Breast epithelium (tissue), 4 donors: ENCODE results near the gene ABO. TPM values are rescaled to one million over a fixed set of nuclear protein-coding genes. Genes with fewer than 3 reads are reported as not detected.

Source experiments
- DNase-seq, 2 donors: peaks; one replicate each; pipeline ENCODE4 v3.0.0-alpha.2; 2019; ENCODE audit warnings: low spot score in 2 of 2
- H3K27ac ChIP-seq, 2 donors: fragments of 200-600 bp; sonication (generic) in 1 of 2; one replicate each; pipeline ENCODE4 v1.5.1; 2016 to 2019; ENCODE audit warnings: mild to moderate bottlenecking in 1 of 2
- H3K27me3 ChIP-seq, 2 donors: fragments of 200-600 bp; sonication (generic) in 1 of 2; one replicate each; pipeline versions ENCODE4 v1.5.1 to v1.6.0; 2017 to 2019; ENCODE audit warnings: control low read depth in 1 of 2, mild to moderate bottlenecking in 1 of 2
- H3K36me3 ChIP-seq: fragments of 200-600 bp; one replicate; pipeline ENCODE4 v1.5.1; 2019
- H3K4me1 ChIP-seq, 2 donors: fragments of 200-600 bp; sonication (generic); one replicate each; pipeline ENCODE4 v1.5.1; 2016 to 2019; ENCODE audit warnings: control low read depth in 1 of 2
- H3K4me3 ChIP-seq, 3 donors: fragments of 200-600 bp; sonication (generic); 1 replicate in 2 of 3; 2 replicates in 1 of 3; pipeline ENCODE4 v1.5.1; 2016 to 2019; ENCODE audit warnings: mild to moderate bottlenecking in 3 of 3, moderate library complexity in 2 of 3
- H3K9me3 ChIP-seq, 2 donors: fragments of 200-600 bp; sonication (generic) in 1 of 2; one replicate each; pipeline ENCODE4 v1.5.1; 2016 to 2019; ENCODE audit warnings: control low read depth in 1 of 2
- CTCF ChIP-seq, 3 donors: fragments of 450-650 bp; IDR thresholded peaks; one replicate each; pipeline ENCODE4 v1.5.1; 2016 to 2017; ENCODE audit warnings: antibody characterized with exemption in 3 of 3, mild to moderate bottlenecking in 3 of 3, moderate library complexity in 3 of 3
- POLR2A ChIP-seq: fragments of 450-650 bp; IDR thresholded peaks from one replicate; pipeline ENCODE4 v1.6.1; 2016; ENCODE audit warnings: antibody characterized with exemption, mild to moderate bottlenecking, moderate library complexity
- POLR2AphosphoS5 ChIP-seq, 3 donors: sonication (generic); formaldehyde crosslinking; IDR thresholded peaks; one replicate each; pipeline ENCODE4 v1.6.1; 2017; ENCODE audit warnings: antibody characterized with exemption in 3 of 3
- intact Hi-C: fragments of 100-400 bp; cut with DNase I; formaldehyde crosslinking; loops from one replicate; pipeline ENCODE4 v1.15.1; 2023; ENCODE audit warnings: low total_unique reads
- total RNA-seq, 3 donors: library from RNA; depleted of rRNA; stranded (reverse); fragments of >200 nt; gene quantifications; one replicate each; pipeline ENCODE4 v1.1.0, GENCODE V29; 2016

ABO gene
- total RNA-seq, 3 donors from 2014 or later = 1.1 to 3.9 (median 2.8) TPM

GRCh38 chr9:133268335-133269056 lies 6.5 kb downstream of the ABO start:
- no peak for TF ChIP-seq CTCF (IDR thresholded peaks at IDR 0.05)
- TF ChIP-seq POLR2AphosphoS5 (IDR thresholded peaks at IDR 0.05) = no peak
- no peak for TF ChIP-seq POLR2A
- Histone ChIP-seq H3K4me3 (no peak overlapping the region), H3K9me3 (no peaks in the 10 kb centered on the region), H3K36me3 (no peaks in the 10 kb centered on the region), H3K4me1 (no peaks in the 10 kb centered on the region), H3K27ac (no peak overlapping the region), H3K27me3 (no peaks in the 10 kb centered on the region)
- DNase-seq = no peak
- intact Hi-C loops = no loop called here

- intact Hi-C loops = no loop called here
- no peak for DNase-seq
- TF ChIP-seq CTCF (IDR thresholded peaks at IDR 0.05) (no peak), POLR2A (no peak), POLR2AphosphoS5 (IDR thresholded peaks at IDR 0.05) (no peak)
- H3K4me3 ChIP-seq = no peak overlapping the region
- H3K27ac ChIP-seq = no peak overlapping the region
- no peaks in the 10 kb centered on the region for H3K9me3 ChIP-seq
- no peaks in the 10 kb centered on the region for H3K4me1 ChIP-seq
- H3K27me3 ChIP-seq = no peaks in the 10 kb centered on the region
- no peaks in the 10 kb centered on the region for H3K36me3 ChIP-seq
Observed at GRCh38 chr9:133264235-133264764, 10.7 kb downstream of the ABO start.

- intact Hi-C loops = no loop called here
- TF ChIP-seq CTCF (IDR thresholded peaks at IDR 0.05) (no peak), POLR2AphosphoS5 (IDR thresholded peaks at IDR 0.05) (no peak), POLR2A (no peak)
- H3K4me3 ChIP-seq = no peak overlapping the region
Observed at GRCh38 chr9:133263557-133263956, 11.4 kb downstream of the ABO start.

GRCh38 chr9:133262226-133262625 lies 12.8 kb downstream of the ABO start:
- Histone ChIP-seq H3K27ac (no peak overlapping the region), H3K4me3 (no peak overlapping the region), H3K9me3 (no peaks in the 10 kb centered on the region), H3K27me3 (no peaks in the 10 kb centered on the region), H3K4me1 (no peaks in the 10 kb centered on the region), H3K36me3 (no peaks in the 10 kb centered on the region)
- TF ChIP-seq POLR2A (no peak), CTCF (IDR thresholded peaks at IDR 0.05) (no peak)
- DNase-seq = no peak
- intact Hi-C loops = no loop called here

More at GRCh38 chr9:133263557-133263956, 11.4 kb downstream of the ABO start:
- no peak overlapping the region for H3K27ac ChIP-seq
- no peaks in the 10 kb centered on the region for H3K4me1 ChIP-seq
- H3K9me3 ChIP-seq = no peaks in the 10 kb centered on the region
- no peaks in the 10 kb centered on the region for H3K36me3 ChIP-seq
- no peaks in the 10 kb centered on the region for H3K27me3 ChIP-seq
- no peak for DNase-seq

GRCh38 chr9:133261753-133262120 lies 13.3 kb downstream of the ABO start:
- no peak for TF ChIP-seq POLR2A
- no peak for TF ChIP-seq POLR2AphosphoS5 (IDR thresholded peaks at IDR 0.05)
- TF ChIP-seq CTCF (IDR thresholded peaks at IDR 0.05) = no peak
- Histone ChIP-seq H3K9me3 (no peaks in the 10 kb centered on the region), H3K27me3 (no peaks in the 10 kb centered on the region), H3K4me3 (no peak overlapping the region), H3K4me1 (no peaks in the 10 kb centered on the region), H3K27ac (no peak overlapping the region), H3K36me3 (no peaks in the 10 kb centered on the region)
- intact Hi-C loops = no loop called here
- DNase-seq = no peak
